ENCODE data around the gene PEX16. TPM values are rescaled to one million over a fixed set of nuclear protein-coding genes. Genes with fewer than 3 reads are reported as not detected.

Gene PEX16
- total and polyA plus RNA-seq, 9 of the 15 experiments (the other 6 are each of a cell fraction or from before 2014, with no cell fraction given): 1.5 to 43.9 (median 14.6) TPM

DNA sequence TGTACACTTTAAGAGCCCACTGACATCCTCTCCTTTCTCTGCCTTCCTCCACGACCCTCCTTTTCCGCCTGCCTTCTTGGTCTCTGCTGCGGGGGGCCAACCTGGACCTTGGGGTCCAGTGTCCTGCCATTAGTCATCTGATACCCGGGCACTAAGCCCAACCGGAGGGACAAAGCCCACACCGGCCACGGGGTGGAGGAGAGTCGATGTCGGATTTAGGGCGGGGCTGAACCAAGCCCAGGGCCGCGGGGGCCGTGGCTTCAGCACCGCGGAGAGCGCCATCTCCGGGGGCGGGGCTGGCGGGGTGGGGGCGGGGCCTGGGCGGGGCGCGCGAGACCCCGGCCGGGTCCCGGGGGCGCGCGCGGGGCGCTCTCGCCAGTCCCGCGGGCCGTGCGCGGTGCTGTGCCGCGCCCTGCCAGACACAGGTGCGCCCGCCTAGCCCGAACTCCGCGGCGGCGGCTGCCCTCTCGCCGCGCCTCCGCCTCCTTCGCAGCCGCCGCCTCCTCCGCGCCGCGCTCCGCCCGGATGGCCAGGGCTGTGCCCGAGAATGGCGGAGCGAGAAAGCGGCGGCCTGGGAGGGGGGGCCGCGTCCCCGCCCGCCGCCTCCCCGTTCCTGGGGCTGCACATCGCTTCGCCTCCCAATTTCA lies 32.3 kb downstream of the PEX16 start, which contains the start of gene MAPK8IP1 (continued):
- TF ChIP-seq, protein P1, sequence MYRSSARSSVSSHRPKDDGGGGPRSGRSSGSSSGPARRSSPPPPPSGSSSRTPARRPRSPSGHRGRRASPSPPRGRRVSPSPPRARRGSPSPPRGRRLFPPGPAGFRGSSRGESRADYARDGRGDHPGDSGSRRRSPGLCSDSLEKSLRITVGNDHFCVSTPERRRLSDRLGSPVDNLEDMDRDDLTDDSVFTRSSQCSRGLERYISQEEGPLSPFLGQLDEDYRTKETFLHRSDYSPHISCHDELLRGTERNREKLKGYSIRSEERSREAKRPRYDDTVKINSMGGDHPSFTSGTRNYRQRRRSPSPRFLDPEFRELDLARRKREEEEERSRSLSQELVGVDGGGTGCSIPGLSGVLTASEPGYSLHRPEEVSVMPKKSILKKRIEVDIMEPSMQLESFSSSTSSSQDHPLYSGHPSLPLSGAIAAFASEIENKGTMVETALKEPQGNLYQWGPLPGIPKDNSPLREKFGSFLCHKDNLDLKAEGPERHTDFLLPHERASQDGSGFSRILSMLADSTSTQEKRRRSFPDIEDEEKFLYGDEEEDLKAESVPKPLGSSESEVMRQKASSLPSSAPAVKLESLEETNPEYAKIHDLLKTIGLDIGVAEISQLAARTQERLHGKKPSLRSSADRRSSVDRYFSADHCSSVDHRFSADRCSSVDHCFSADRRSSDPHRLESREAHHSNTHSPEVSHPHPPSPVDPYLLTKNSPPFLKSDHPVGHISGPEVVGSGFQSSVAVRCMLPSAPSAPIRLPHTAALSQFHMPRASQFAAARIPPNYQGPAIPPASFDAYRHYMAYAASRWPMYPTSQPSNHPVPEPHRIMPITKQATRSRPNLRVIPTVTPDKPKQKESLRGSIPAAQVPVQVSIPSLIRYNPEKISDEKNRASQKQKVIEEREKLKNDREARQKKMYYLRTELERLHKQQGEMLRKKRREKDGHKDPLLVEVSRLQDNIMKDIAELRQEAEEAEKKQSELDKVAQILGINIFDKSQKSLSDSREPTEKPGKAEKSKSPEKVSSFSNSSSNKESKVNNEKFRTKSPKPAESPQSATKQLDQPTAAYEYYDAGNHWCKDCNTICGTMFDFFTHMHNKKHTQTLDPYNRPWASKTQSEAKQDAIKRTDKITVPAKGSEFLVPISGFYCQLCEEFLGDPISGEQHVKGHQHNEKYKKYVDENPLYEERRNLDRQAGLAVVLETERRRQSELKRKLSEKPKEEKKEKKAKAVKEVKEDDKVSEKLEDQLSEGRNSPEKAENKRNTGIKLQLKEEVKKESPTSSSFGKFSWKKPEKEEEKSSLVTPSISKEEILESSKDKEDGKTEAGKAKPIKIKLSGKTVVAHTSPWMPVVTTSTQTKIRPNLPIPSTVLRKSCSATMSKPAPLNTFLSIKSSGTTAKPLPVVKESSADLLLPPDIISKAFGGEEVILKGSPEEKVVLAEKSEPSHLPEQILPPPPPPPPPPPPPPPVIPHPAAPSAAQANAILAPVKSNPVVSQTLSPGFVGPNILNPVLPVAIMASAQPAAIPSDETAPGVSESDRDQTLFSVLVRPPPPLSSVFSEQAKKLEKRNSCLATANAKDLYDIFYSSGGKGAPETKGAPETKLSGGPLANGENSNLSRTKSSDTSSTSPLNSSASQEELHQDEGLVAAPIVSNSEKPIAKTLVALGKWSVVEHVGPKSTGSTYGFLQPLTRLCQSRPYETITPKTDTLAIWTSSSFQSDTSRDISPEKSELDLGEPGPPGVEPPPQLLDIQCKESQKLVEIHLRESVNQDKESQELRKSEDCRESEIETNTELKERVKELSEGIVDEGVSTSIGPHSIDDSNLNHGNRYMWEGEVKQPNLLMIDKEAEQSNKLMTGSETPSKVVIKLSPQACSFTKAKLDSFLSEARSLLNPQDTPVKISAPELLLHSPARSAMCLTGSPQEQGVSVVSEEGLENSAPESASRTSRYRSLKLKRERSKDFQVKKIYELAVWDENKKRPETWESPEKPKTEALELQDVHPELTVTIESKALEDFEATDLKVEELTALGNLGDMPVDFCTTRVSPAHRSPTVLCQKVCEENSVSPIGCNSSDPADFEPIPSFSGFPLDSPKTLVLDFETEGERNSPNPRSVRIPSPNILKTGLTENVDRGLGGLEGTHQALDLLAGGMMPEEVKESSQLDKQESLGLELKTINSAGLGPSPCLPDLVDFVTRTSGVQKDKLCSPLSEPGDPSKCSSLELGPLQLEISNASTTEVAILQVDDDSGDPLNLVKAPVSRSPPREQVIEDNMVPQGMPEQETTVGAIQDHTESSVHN (IDR thresholded peaks at IDR 0.05; ENCODE audit: borderline replicate concordance in 1 of 2, low read depth in 1 of 2): no peak
- TF ChIP-seq RFX5 (IDR thresholded peaks at IDR 0.05; ENCODE audit: low read depth, low read length) (no peak), ETS2 (tag; IDR thresholded peaks at IDR 0.05; ENCODE audit: borderline replicate concordance, poor library complexity, severe bottlenecking) (no peak), ESRRA (IDR thresholded peaks at IDR 0.05; ENCODE audit: borderline replicate concordance, low read depth) (no peak), DDX20 (tag; IDR thresholded peaks at IDR 0.05; ENCODE audit: low read depth) (no peak), ZNF121 (CRISPR knock-in tag; conservative IDR thresholded peaks at IDR 0.05) (no peak), ZNF212 (CRISPR knock-in tag; IDR thresholded peaks at IDR 0.05) (no peak)
- TF ChIP-seq, protein P2, sequence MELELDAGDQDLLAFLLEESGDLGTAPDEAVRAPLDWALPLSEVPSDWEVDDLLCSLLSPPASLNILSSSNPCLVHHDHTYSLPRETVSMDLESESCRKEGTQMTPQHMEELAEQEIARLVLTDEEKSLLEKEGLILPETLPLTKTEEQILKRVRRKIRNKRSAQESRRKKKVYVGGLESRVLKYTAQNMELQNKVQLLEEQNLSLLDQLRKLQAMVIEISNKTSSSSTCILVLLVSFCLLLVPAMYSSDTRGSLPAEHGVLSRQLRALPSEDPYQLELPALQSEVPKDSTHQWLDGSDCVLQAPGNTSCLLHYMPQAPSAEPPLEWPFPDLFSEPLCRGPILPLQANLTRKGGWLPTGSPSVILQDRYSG (tag; conservative IDR thresholded peaks at IDR 0.05; ENCODE audit: low read depth): no peak
- TF ChIP-seq, protein P3, sequence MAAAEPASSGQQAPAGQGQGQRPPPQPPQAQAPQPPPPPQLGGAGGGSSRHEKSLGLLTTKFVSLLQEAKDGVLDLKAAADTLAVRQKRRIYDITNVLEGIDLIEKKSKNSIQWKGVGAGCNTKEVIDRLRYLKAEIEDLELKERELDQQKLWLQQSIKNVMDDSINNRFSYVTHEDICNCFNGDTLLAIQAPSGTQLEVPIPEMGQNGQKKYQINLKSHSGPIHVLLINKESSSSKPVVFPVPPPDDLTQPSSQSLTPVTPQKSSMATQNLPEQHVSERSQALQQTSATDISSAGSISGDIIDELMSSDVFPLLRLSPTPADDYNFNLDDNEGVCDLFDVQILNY (CRISPR knock-in tag; IDR thresholded peaks at IDR 0.05): 0 out of 2 replicates have a peak, but pooled peaks have one; percentile 28
- TF ChIP-seq, protein P4, sequence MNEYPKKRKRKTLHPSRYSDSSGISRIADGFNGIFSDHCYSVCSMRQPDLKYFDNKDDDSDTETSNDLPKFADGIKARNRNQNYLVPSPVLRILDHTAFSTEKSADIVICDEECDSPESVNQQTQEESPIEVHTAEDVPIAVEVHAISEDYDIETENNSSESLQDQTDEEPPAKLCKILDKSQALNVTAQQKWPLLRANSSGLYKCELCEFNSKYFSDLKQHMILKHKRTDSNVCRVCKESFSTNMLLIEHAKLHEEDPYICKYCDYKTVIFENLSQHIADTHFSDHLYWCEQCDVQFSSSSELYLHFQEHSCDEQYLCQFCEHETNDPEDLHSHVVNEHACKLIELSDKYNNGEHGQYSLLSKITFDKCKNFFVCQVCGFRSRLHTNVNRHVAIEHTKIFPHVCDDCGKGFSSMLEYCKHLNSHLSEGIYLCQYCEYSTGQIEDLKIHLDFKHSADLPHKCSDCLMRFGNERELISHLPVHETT (CRISPR knock-in tag; conservative IDR thresholded peaks at IDR 0.05 in 1 of 2, IDR thresholded peaks at IDR 0.05 in 1 of 2): 0 out of 4 replicates have a peak, but pooled peaks have one; percentile 34 to 36

All from K562 (cell line).